CD1c-positive myeloid dendritic cell (primary cell): ENCODE data around the gene FHL2.
"Not testable (repeated sequence)": the region's sequence is repeated elsewhere in the genome, so short reads cannot be mapped to it uniquely, and the experiment has no call there.

Experiments
- DNase-seq: peaks from one replicate; pipeline ENCODE4 v3.0.0-alpha.2; 2016; ENCODE audit errors: extremely low spot score

FHL2 gene

GRCh38 chr2:105339414-105339813, 59.4 kb downstream of the FHL2 start:
- no peak for DNase-seq

- DNase-seq, result no peak
Observed at GRCh38 chr2:105338020-105338385, 60.8 kb downstream of the FHL2 start.

GRCh38 chr2:105337122-105338019, 61.5 kb downstream of the FHL2 start, which contains the start of gene C2orf49:
TSS of gene C2orf49 (plus strand) at chr2:105337540. CDS start at chr2:105337588, 48 bp downstream.
- peak; percentile 96 for DNase-seq

GRCh38 chr2:105336786-105337121, 62.1 kb downstream of the FHL2 start:
- DNase-seq, result no peak

DNA sequence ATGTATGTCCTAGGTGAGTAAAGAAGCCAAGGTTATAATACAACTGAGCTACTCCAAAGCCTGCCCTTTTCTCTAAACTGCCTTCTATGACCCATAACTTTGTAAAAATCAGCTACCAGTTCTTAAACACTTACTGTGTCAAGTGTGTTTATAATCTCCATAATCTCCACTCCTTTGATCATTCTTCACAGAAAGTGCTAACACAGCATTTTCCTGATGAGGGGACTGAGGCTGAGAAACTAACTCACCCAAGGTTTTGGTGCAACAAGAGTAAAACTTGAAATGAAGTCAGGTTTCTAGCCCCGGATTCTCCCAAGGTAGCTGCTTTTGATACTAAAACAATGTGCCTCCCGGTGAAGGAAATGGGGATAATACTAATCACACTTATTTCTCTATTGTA, 63.4 kb downstream of the FHL2 start:
- DNase-seq, result no peak

- no peak for DNase-seq
Observed at GRCh38 chr2:105334211-105334610, 64.6 kb downstream of the FHL2 start.

DNA sequence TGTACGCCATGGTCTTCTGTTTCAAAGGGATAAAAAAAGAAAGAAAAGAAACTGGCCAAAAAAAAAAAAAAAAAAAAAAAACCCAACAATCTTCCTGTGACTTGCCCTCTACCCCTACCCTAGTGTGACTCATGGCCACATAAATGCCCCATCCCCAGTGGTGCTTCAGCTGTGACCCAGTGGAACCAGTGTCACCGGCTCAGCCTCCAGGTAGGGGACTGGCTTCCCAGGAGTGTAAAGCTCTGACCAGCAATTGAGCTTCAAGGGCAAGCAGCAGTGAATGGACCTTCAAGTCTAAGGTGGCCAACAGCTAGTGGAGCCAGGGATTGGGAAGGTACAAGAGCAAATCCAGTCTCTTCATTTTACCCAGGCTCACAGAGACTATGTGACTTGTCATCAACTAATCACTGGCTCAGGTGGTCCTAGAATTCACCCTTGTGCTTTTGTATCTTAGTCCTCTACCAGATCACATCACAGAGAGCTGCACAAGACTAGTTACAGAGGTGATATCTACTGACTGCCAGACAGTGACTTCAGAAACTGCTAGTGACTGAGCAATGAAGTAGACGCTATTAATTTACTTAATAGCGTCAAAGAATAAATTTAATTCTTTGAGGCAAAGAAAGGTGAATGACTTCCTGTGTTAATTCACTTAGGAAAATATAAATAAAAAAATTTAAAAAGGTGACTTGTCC, 68.0 kb downstream of the FHL2 start:
- no peak for DNase-seq

- DNase-seq, result peak; percentile 78
Observed at GRCh38 chr2:105329561-105330495, 69.0 kb downstream of the FHL2 start, which contains the start of gene TGFBRAP1. TSS of gene TGFBRAP1 (minus strand) at chr2:105329735. CDS start at chr2:105308301, 21,434 bp downstream.

DNA sequence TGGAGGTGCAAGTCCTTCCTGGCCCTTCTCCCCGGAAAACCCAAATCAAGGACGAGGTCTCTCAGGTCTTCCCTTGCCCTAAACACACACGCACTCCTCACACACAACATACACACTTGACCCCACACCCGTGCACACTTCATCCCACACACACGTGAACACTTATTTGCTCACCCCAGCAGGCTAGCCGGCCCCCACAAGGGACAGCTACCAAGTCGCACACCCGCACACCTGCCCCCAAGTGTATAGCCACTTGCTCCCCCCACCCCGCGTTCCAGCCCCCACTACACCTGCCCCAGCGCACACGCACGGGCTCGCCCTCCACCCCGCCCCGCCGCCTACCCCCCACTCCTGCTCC, 69.7 kb downstream of the FHL2 start:
- no peak for DNase-seq

DNA sequence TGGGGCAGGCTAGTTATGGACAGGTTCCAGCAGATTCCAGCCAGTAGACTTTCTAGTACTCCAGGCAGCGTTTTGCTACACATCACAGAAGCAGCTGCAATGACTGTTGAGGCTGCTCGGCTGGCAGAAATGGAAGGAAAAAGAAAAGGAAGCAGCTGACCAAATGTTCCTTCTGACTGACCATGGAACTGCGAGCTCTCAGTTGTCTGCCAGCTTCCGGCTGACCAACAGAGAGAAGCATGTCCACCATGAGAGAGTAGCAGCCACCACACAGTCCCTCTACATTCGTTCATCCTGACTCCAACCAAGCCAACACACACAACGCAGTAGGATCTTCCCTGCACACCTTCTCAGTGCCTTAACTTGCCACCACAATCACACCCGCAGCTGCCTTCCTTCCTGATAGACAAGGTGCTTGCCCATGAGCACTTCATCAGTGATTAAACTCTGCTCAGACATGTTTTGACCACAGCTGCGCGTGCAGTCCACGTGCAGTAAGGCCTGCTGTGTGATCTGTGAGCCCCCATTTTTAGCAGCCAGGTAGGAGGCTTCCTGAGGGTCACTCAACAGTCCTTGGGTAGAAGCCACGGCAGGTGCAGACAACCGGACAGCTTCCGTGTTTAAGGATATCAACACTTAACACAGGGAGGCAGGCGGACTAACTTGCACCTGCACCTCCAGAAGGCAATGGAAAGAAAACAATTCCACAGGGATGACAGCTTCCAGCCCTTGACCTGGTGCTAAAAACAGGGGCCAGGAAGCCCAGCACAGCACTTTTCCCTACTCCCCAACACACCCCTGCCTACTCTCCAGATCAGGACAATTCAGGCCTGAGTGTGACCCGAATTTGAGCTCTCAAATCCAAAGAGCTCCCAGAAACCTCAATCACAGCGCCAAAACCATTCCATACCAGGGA, 70.3 kb downstream of the FHL2 start:
- DNase-seq, result no peak

- no peak for DNase-seq
Observed at GRCh38 chr2:105327690-105328089, 71.2 kb downstream of the FHL2 start.

DNA sequence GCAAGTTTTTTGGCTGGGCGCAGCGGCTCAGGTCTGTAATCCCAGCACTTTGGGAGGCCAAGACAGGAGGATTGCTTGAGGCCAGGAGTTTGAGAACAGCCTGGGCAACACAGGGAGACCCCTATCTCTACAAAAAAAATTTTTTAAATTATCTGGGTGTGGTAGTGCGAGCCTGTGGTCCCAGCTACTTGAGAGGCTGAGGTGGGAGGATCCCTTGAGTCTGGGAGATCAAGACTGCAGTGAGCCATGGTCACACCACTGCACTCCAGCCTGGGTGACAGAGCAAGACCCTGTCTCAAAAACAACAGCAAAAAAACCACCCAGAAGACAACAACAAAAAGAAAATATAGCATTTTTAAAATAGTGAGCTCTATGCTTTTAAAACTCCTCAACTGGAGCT, 71.6 kb downstream of the FHL2 start:
- DNase-seq, result not testable (repeated sequence)

GRCh38 chr2:105325389-105325963, 73.4 kb downstream of the FHL2 start:
- DNase-seq, result no peak

- no peak for DNase-seq
Observed at GRCh38 chr2:105324732-105325131, 74.1 kb downstream of the FHL2 start.

- peak; percentile 37 for DNase-seq
Observed at GRCh38 chr2:105324101-105324500, 74.8 kb downstream of the FHL2 start.

GRCh38 chr2:105323111-105323510, 75.7 kb downstream of the FHL2 start:
- peak; percentile 17 for DNase-seq

GRCh38 chr2:105321875-105322646, 76.8 kb downstream of the FHL2 start:
- DNase-seq, result no peak

GRCh38 chr2:105320651-105321215, 78.1 kb downstream of the FHL2 start:
- DNase-seq, result no peak

GRCh38 chr2:105317937-105318336, 80.9 kb downstream of the FHL2 start:
- DNase-seq, result no peak
